HL-60 (cell line): ENCODE measurements around the gene CHI3L2.

Experiments
- DNase-seq, 2 experiments: peaks; one replicate each; pipeline ENCODE4 v3.0.0-alpha.2; 2010 to 2020; ENCODE audit warnings: low read depth in 1 of 2, low spot score in 1 of 2
- H3K27ac ChIP-seq: fragments of 250-450 bp; sonication (Bioruptor Pico); replicated peaks from 2 replicates; pipeline ENCODE4 v1.5.1; 2020; ENCODE audit warnings: mild to moderate bottlenecking, moderate library complexity
- H3K27me3 ChIP-seq: fragments of 250-450 bp; sonication (Bioruptor Pico); 2 replicates; pipeline ENCODE4 v1.5.1; 2021; ENCODE audit warnings: mild to moderate bottlenecking, moderate library complexity; ENCODE audit not compliant: insufficient read depth, poor library complexity, severe bottlenecking
- H3K4me3 ChIP-seq: replicated peaks from 2 replicates; pipeline ENCODE4 v1.5.1; 2011; ENCODE audit warnings: mild to moderate bottlenecking, control low read depth, low read length; ENCODE audit not compliant: insufficient read depth
- GABPA ChIP-seq: IDR thresholded peaks from 2 replicates; pipeline ENCODE4 v1.6.1; 2012; ENCODE audit warnings: low read depth
- POLR2AphosphoS5 ChIP-seq: IDR thresholded peaks from 2 replicates; pipeline ENCODE4 v1.6.1; 2012; ENCODE audit warnings: low read depth
- SPI1 ChIP-seq: IDR thresholded peaks from 2 replicates; pipeline ENCODE4 v1.6.1; 2012; ENCODE audit warnings: low read depth, mild to moderate bottlenecking, borderline replicate concordance
- TF ChIP-seq, protein P1 (sequence below): IDR thresholded peaks from 2 replicates; pipeline ENCODE4 v1.6.1; 2012; ENCODE audit warnings: low read depth; ENCODE audit not compliant: insufficient replicate concordance
- TF ChIP-seq, protein P2 (sequence below): IDR thresholded peaks from one replicate; pipeline ENCODE4 v1.5.1; 2011; ENCODE audit warnings: low read length, control low read depth, inconsistent platforms; ENCODE audit not compliant: insufficient read depth

CHI3L2 gene

DNA sequence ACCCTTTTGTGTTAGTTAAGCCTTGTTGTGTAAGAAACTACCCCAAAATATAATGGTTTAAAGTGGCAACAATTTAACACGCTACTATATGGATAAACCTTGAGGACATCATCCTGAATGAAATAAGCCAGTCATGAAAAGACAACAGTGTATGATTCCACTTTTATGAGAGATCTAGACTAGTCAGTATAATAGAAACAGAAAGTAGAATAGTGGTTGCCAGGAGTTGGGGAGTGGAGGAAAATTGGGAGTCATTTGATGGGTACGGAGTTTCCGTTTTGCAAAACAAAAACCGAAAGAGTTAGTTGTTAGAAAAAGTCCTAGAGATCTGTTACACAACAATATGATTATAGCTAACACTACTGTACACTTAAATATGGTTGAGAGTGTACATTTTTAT is 47.1 kb downstream of the CHI3L2 start:
- Histone ChIP-seq H3K4me3 (no peak overlapping the region), H3K27me3 (peaks cover 4% of the 10 kb centered on the region)
- no peak for TF ChIP-seq POLR2AphosphoS5
- TF ChIP-seq SPI1: no peak
- TF ChIP-seq GABPA: no peak
- TF ChIP-seq, protein P1, sequence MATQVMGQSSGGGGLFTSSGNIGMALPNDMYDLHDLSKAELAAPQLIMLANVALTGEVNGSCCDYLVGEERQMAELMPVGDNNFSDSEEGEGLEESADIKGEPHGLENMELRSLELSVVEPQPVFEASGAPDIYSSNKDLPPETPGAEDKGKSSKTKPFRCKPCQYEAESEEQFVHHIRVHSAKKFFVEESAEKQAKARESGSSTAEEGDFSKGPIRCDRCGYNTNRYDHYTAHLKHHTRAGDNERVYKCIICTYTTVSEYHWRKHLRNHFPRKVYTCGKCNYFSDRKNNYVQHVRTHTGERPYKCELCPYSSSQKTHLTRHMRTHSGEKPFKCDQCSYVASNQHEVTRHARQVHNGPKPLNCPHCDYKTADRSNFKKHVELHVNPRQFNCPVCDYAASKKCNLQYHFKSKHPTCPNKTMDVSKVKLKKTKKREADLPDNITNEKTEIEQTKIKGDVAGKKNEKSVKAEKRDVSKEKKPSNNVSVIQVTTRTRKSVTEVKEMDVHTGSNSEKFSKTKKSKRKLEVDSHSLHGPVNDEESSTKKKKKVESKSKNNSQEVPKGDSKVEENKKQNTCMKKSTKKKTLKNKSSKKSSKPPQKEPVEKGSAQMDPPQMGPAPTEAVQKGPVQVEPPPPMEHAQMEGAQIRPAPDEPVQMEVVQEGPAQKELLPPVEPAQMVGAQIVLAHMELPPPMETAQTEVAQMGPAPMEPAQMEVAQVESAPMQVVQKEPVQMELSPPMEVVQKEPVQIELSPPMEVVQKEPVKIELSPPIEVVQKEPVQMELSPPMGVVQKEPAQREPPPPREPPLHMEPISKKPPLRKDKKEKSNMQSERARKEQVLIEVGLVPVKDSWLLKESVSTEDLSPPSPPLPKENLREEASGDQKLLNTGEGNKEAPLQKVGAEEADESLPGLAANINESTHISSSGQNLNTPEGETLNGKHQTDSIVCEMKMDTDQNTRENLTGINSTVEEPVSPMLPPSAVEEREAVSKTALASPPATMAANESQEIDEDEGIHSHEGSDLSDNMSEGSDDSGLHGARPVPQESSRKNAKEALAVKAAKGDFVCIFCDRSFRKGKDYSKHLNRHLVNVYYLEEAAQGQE: no peak
- TF ChIP-seq, protein P2, sequence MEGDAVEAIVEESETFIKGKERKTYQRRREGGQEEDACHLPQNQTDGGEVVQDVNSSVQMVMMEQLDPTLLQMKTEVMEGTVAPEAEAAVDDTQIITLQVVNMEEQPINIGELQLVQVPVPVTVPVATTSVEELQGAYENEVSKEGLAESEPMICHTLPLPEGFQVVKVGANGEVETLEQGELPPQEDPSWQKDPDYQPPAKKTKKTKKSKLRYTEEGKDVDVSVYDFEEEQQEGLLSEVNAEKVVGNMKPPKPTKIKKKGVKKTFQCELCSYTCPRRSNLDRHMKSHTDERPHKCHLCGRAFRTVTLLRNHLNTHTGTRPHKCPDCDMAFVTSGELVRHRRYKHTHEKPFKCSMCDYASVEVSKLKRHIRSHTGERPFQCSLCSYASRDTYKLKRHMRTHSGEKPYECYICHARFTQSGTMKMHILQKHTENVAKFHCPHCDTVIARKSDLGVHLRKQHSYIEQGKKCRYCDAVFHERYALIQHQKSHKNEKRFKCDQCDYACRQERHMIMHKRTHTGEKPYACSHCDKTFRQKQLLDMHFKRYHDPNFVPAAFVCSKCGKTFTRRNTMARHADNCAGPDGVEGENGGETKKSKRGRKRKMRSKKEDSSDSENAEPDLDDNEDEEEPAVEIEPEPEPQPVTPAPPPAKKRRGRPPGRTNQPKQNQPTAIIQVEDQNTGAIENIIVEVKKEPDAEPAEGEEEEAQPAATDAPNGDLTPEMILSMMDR: no peak

DNA sequence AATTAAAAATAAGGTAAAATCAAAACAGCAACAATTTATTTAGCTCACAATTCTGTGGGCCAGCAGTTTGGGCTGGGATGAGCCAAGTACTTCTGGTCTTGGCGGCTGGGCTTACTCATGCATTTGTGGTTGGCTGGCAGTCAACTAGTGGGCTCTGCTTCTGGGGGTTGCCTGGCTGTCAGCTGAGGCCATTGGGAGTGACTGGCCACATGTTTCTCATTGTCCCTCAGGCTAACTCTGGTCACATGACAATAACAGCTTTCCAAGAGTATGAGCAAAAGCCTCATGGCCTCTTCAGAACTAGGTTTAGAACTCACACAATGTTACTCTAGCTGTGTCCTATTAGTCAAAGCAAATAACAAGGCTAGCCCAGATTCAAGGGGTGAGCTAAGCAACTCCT is 47.6 kb downstream of the CHI3L2 start:
- H3K4me3 ChIP-seq: no peak overlapping the region
- H3K27ac ChIP-seq: no peak overlapping the region
- TF ChIP-seq SPI1: no peak
- peaks cover 4% of the 10 kb centered on the region for H3K27me3 ChIP-seq
- no peak for DNase-seq

More for the DNA sequence above, 47.1 kb downstream of the CHI3L2 start:
- H3K27ac ChIP-seq: no peak overlapping the region
- no peak for DNase-seq

DNA sequence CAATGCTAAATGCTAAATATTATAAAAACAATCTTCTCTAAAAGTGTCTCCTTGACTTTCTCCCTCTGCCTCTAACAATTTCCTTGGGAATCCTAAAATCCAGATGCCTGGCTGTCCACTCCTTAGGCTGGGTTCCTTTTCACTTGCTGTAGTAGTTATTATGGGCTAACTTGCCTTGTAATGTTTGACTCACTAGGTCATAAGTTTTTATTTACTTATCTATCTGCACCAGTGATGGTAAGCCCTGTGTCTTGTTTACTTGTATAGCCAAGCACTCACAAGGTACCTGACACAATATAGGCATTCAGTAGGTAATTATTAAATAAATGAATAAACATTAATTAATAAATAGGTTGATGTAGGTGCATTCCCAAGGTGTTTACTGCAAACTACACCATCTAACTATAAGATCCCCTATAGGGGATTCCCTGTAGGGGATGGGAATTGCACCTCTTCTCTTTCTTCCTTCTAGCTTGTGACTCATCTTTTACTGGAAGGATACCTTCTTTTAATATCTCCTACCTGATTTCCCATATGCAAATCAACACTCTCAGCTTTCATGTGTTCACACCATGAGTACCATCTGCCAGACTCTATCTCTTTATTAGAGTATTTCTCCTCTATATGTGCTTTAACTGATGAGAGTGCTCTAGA is 48.4 kb downstream of the CHI3L2 start:
- H3K27ac ChIP-seq: no peak overlapping the region
- TF ChIP-seq GABPA (no peak), POLR2AphosphoS5 (no peak), SPI1 (no peak)
- TF ChIP-seq, protein P2: no peak
- TF ChIP-seq, protein P1: no peak
- no peak for DNase-seq
- H3K27me3 ChIP-seq: peaks cover 2% of the 10 kb centered on the region
- H3K4me3 ChIP-seq: no peak overlapping the region

DNA sequence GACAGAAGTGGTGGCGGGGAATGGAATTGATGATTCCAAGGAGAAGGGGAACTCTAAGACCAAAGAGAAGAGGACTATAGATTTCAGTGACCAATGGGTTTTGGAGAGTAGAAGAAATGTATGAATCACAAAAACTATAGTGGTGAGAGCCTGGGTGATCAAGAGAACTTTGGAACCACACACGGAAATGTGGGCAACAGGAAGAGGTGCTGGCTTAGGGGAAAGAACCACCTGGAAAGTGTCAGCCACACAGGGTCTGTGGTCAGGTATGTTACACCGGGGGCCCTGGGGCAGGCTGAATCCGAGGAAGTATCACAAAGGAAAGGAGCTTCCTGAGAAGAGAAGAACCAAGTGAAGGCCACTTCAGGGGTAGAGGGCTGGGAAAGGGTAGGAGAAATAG is 51.6 kb downstream of the CHI3L2 start:
- no peak for DNase-seq
- Histone ChIP-seq H3K27me3 (peaks cover 2% of the 10 kb centered on the region), H3K4me3 (no peak overlapping the region), H3K27ac (no peak overlapping the region)
- TF ChIP-seq, protein P1: no peak
- TF ChIP-seq GABPA: no peak
- no peak for TF ChIP-seq SPI1
- no peak for TF ChIP-seq POLR2AphosphoS5
- TF ChIP-seq, protein P2: no peak
